Ureter (tissue), 1 donor: ENCODE measurements around the gene GRAMD1A. TPM values are rescaled to one million over a fixed set of nuclear protein-coding genes. Genes with fewer than 3 reads are reported as not detected.
"Not testable (repeated sequence)": the region's sequence is repeated elsewhere in the genome, so short reads cannot be mapped to it uniquely, and the experiment has no call there.

Source experiments
- DNase-seq: peaks from one replicate; pipeline ENCODE4 v3.0.0-alpha.2; 2020; ENCODE audit warnings: low spot score
- total RNA-seq: library from RNA; stranded (reverse); gene quantifications from one replicate; pipeline ENCODE4 v1.2.4, GENCODE V29; 2023
- donor health status: DM: yes; HTN: yes; CAD: no.

The GRAMD1A gene
- total RNA-seq, 1 donor from 2014 or later, result 71.3 TPM

DNA sequence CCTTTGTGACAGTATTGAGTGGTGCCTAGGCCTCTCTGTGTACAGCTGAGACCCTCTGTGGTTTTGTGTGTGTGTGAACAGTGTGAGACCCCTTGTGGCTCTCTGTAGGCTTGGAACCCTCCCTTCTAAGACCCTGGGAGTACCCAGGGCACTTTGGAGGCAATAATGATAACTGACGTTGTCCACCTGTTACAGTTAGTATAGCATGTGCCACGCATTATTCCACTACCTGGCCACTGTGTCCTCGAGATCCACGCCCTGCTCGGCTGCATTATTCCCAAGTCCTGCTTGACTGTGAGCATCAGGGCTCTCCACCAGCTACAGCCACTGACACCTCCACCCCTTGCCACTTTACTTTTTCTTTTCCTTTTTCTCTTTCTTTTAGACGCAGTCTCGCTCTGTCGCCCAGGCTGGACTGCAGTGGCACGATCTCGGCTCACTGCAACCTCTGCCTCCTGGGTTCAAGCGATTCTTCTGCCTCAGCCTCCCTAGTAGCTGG is 2.0 kb downstream of the GRAMD1A start:
- no peak for DNase-seq

DNA sequence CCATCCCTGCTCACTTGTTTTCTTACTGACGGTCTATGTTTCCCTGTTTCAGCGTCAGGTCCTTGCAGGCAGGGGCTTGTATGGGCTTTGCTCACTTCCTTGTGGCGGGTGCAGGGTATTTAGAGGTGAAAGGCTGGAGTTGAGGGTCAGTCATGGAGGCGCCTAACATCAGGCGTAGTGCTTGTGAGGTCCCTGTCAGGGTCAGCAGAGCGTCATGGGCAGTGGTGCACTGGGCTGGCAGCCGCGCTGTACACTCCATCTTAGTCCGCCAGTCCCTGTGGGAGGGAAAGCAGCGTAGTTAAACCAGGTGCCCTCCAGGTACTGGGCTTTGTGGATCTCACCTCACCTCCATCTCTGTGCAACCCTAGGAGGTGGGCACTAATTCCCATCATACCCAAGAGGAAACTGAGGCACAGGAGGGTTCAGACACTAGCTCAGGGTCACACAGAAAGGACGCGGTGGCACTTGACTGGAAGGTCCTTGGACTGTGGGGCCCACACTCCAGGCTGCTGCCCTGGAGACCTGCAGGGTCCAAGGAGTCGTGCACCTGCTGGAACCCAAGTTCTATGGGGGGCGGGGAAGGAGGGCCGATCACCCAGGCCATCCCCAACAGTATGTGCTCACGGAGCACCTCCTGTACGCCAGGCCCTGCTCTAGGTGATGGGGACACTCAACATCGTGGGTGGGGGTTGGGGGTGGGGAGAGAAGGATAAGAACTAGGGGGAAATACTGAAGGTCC is 4.6 kb downstream of the GRAMD1A start:
- no peak for DNase-seq

GRCh38 chr19:35005256-35005977 is 5.3 kb downstream of the GRAMD1A start:
- DNase-seq, result no peak

DNA sequence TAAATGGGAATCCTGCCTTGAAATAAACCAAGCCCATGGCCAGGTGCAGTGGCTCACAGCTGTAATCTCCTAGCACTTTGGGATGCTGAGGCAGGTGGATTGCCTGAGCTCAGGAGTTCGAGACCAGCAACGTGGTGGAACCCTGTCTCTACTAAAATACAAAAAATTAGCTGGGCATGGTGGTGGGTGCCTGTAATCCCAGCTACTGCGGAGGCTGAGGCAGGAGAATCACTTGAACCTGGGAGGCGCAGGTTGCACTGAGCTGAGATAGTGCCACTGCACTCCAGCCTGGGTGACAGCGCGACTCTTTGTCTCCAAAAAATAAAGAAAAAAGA is 5.9 kb downstream of the GRAMD1A start:
- not testable (repeated sequence) for DNase-seq

- no peak for DNase-seq
Measured at GRCh38 chr19:35006342-35006998, 6.3 kb downstream of the GRAMD1A start.

DNA sequence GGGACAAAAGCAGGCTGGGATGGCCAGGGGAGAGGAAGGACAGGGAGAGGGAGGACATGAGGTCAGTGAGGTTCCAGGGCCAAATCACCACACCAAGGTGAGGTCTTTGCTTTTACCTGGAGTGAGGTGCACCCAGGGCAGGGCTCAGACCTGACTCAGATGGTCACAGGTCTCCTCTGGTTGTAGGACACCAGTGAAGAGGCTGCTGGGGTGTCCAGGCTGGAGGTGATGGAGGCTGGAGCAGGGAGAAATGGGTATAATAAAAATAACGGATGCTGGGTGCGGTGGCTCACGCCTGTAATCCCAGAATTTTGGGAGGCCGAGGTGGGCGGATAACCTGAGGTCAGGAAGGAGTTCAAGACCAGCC is 6.9 kb downstream of the GRAMD1A start:
- no peak for DNase-seq

DNA sequence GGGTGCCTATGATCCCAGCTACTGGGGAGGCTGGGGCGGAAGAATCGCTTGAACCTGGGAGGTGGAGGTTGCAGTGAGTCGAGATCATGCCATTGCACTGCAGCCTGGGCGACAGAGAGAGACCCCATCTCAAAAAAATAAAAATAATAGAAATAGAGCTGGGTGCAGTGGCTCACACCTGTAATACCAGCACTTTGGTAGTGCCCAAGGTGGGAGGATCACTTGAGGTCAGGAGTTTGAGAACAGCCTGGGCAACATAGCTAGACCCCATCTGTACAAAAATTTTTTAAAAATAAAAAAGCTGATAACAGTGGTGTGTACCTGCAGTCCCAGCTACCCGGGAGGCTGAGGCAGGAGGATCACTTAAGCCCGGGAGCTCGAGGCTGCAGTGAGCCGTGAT is 7.3 kb downstream of the GRAMD1A start:
- not testable (repeated sequence) for DNase-seq

- DNase-seq, result no peak
Measured at GRCh38 chr19:35008891-35009341, 8.8 kb downstream of the GRAMD1A start.

DNA sequence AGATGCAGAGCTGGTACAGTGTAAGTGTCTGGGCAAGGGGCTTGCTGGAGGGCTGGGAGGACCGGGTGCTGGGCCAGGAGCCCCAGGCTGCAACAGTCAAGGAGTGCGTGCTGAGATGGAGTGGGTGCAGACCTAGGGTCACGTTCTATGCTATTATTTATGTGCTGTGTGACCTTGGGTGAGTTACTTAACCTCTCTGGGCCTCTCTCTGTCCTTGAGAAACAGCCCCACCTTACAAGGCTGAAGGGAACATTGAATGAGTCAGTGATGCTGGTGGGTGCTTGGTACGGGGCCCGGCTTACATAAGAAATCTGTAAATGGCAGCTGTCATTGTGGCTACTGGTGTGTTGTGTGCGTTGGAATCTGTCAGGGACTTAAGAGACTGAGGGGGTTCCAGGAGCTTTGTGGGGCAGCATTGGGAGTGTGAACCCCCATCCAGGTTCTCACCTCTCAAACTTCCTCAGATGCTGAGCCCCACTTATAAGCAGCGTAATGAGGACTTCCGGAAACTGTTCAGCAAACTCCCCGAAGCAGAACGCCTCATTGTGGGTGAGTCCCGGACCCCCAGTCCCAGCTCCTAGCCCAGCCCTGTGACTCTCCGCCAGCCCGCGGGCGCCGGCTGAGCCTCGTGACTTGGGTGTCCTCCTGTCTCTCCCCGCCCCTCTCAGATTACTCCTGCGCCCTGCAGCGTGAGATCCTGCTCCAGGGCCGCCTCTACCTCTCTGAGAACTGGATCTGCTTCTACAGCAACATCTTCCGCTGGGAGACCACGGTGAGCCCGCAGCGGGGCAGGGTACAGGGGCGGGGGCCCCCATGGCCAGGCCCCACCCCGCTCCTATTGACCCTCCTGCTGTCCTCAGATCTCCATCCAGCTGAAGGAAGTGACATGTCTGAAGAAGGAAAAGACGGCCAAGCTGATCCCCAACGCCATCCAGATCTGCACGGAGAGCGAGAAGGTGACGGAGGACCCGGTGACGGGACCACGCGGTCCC is 9.6 kb downstream of the GRAMD1A start:
- no peak for DNase-seq

GRCh38 chr19:35011091-35011689 is 11.1 kb downstream of the GRAMD1A start:
- no peak for DNase-seq

DNA sequence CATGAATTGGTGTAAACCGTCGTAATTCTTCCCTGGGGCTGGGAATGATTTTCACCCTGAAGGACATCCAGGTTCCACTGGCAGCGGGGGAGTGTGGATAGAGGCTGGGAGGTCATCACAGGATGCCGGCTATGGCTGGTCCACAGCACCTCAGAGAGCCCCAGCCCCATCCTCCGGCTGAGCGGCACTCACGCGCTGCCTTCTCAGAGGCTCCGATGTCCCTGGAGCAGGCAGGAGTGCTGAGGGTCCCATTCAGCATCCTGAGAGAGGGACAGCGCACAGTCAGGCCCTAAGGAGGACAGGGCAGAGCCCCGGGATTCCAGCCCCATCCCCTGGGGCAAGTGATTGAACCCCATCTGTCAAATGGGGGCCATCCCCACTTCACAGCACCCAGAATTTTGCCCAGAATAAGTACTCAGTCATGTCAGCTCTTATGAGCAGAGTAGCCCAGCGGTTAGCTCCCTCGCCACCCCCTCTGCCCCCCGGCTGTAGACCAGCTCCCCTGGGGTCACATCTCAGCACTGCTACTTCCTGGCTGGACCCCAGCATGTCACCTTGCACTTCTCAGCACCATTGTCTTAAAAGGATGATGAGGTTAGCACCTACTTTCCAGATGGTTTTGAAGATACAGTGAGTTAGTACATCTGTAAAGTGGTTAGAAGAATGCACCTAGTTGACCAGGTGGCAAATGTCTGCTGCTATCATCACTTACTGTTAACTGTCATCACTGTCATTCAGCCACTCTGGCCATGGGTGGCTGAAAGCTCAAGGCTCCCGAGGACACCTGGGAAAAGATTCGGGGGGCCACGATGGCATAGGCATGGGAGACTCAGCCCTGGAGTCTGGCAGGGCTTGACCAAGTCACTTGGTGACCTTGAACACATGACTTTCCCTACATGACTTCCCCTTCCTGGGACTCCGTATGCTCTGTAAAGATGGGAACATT is 11.9 kb downstream of the GRAMD1A start:
- no peak for DNase-seq

DNA sequence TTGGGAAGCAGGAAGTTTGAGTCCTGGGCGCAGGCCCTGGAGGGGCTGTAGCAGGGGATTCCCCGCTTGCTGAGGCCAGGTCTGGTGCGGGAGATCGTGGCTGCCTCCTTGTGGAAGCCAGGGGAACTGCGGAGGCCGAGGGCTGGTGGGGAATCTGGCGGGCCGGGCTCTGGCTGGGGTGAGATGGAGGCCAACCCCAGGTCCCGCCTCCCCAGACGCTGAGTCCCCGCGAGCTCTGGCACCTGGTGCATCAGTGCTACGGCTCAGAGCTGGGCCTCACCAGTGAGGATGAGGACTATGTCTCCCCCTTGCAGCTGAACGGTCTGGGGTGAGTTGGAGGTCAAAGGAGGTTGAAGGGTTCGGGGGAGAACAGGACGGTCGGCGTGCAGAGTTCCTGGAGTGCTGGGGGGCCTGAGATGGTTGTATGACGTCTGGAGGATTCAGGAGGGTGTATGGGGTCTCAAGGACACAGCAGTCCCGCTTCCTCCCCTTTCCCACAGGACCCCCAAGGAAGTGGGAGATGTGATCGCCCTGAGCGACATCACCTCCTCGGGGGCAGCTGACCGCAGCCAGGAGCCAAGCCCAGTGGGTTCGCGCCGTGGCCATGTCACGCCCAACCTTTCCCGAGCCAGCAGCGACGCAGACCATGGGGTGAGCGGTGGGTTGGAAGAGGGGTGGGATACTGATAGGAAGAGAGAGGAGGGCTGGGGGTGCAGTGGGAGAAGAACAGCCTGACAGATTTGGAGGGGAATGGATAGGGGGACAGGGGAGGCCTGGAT is 13.1 kb downstream of the GRAMD1A start:
- peak; percentile 76 for DNase-seq

- DNase-seq, result no peak
Measured at GRCh38 chr19:35013820-35014754, 14.0 kb downstream of the GRAMD1A start.

DNA sequence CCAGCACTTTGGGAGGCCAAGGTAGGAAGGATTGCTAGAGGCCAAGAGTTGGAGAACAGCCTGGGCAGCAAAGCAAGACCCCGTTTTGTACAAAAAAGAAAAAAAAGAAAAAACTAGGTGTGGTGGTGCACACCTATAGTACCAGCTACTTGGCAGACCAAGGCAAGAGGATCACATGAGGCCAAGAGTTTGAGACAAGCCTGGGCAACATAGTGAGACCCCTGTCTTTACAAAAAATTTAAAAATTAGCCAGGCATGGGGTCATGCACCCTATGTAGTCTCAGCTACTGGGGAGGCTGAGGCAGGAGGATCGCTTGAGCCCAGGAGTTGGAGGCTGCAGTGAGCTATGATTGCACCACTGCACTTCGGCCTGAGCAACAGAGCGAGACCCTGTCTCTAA is 14.7 kb downstream of the GRAMD1A start:
- DNase-seq, result not testable (repeated sequence)

GRCh38 chr19:35015270-35015953 is 15.3 kb downstream of the GRAMD1A start:
- DNase-seq, result no peak

DNA sequence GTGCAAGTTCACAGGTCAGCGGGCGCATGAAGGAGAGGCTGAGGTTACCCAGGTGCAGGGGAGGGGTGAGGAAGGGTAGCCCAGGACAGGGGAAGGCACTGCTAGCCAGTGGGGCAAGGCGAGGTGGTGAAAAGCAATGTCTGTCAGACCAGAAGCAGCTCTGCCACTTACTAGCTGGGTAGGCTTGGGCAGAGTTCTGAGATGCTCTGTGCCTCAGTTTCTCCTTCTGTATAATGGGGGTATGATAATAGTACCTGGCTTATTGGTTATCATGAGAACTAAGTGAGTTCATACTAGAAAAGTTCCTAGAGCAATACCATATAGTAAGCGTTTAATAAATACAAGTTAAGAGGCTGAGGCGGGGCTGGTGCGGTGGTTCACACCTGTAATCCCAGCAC is 15.8 kb downstream of the GRAMD1A start:
- no peak for DNase-seq

DNA sequence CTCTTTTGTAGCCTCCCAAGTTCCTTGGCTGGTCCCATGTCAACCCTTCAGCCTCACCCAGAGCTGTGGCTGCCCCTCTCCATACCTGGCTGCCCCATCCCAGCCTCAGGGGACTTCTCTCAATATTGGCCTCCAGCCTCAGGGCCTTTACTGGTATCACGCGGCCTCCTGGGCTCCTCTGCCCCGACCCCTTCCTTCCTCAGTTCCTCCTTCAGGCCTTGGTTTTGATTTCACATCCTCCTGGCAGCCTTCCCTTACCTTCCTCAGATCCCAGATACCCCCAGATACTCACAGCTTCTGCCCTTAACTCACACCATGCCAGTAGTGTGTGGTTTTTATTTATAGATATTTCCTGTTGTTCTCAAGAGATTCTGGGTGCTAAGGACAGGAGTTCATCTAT is 17.4 kb downstream of the GRAMD1A start:
- DNase-seq, result no peak
